Transverse colon (tissue), 4 donors: Measurements from ENCODE around the gene EPC2. TPM values are rescaled to one million over a fixed set of nuclear protein-coding genes. Genes with fewer than 3 reads are reported as not detected.

Source experiments
- DNase-seq: peaks from one replicate; pipeline ENCODE4 v3.0.0-alpha.2; 2019
- H3K27ac ChIP-seq, 4 donors: fragments of 200-600 bp; sonication (generic); 2 replicates each; pipeline ENCODE4 v1.5.1; 2016 to 2018; ENCODE audit warnings: inconsistent platforms in 4 of 4
- H3K27me3 ChIP-seq: fragments of 200-600 bp; sonication (generic); 2 replicates; pipeline ENCODE4 v1.5.1; 2017; ENCODE audit warnings: inconsistent platforms
- H3K36me3 ChIP-seq, 4 donors: fragments of 200-600 bp; sonication (generic); 2 replicates each; pipeline ENCODE4 v1.5.1; 2017 to 2019; ENCODE audit warnings: inconsistent platforms in 4 of 4
- H3K4me1 ChIP-seq, 4 donors: fragments of 200-600 bp; sonication (generic); 2 replicates each; pipeline ENCODE4 v1.5.1; 2017 to 2020; ENCODE audit warnings: inconsistent platforms in 4 of 4
- H3K4me3 ChIP-seq, 4 donors: fragments of 200-600 bp; sonication (generic); 1 replicate in 1 of 4; 2 replicates in 3 of 4; pipeline versions ENCODE4 v1.5.1 to v1.6.1; 2017 to 2019; ENCODE audit warnings: inconsistent platforms in 4 of 4
- H3K9me3 ChIP-seq, 2 donors: fragments of 200-600 bp; sonication (generic); 2 replicates each; pipeline ENCODE4 v1.5.1; 2017 to 2019; ENCODE audit warnings: inconsistent platforms in 2 of 2
- CTCF ChIP-seq, 5 experiments: fragments of 200-600 bp in 3 of 5; fragments of 450-650 bp in 2 of 5; sonication (generic) in 3 of 5; IDR thresholded peaks; 1 replicate in 2 of 5; 2 replicates in 3 of 5; pipeline ENCODE4 v1.5.1; 2016 to 2017; ENCODE audit warnings: antibody characterized with exemption in 5 of 5, inconsistent platforms in 3 of 5, mild to moderate bottlenecking in 2 of 5, moderate library complexity in 1 of 5
- EP300 ChIP-seq: sonication (generic); formaldehyde crosslinking; IDR thresholded peaks from one replicate; pipeline ENCODE4 v1.6.1; 2017; ENCODE audit warnings: antibody characterized with exemption, low read depth
- POLR2A ChIP-seq: fragments of 450-650 bp; IDR thresholded peaks from one replicate; pipeline ENCODE4 v1.6.1; 2016; ENCODE audit warnings: antibody characterized with exemption, mild to moderate bottlenecking, moderate library complexity
- POLR2AphosphoS5 ChIP-seq, 3 donors: sonication (generic); formaldehyde crosslinking; IDR thresholded peaks; one replicate each; pipeline ENCODE4 v1.6.1; 2016; ENCODE audit warnings: antibody characterized with exemption in 3 of 3
- WGBS, 2 donors: methylation state at CpG; one replicate each; pipeline ENCODE4 v1.1.5; 2018; ENCODE audit warnings: low coverage in 1 of 2; 5-methylcytosine and 5-hydroxymethylcytosine counted together
- in situ Hi-C, 4 donors: fragments of 200-750 bp; cut with MboI; loops; one replicate each; pipeline versions ENCODE4 v1.15.0 to v1.15.1; 2017; ENCODE audit warnings: low sequenced_read_pairs in 3 of 4, low pct_ligation_motif_present in 1 of 4, low pct_unique_long_range_greater_than_20kb in 1 of 4
- intact Hi-C: fragments of 100-400 bp; cut with DNase I; formaldehyde crosslinking; loops from one replicate; pipeline ENCODE4 v1.15.1; 2023; ENCODE audit warnings: low total_unique reads
- total RNA-seq, 4 donors: library from RNA; depleted of rRNA; stranded (reverse); fragments of >200 nt; gene quantifications; one replicate each; pipeline ENCODE4 v1.1.0, GENCODE V29; 2016

The EPC2 gene
- total RNA-seq, 4 donors from 2014 or later = 18.3 to 40.4 (median 25.7) TPM

- in situ Hi-C loops = no loop called here
- H3K4me3 ChIP-seq = peak overlapping the region in 1 of 4 donors; percentile 14
- no peaks in the 10 kb centered on the region for H3K27me3 ChIP-seq
- H3K27ac ChIP-seq = peak overlapping the region in 2 of 4 donors; percentile 7 to 30
- no peaks in the 10 kb centered on the region for H3K36me3 ChIP-seq
- no peak for DNase-seq
- intact Hi-C loops = no loop called here
- 0 to 30% methylated on average over 1 to 8 of the region's 8 CpGs for WGBS, 2 donors
- TF ChIP-seq POLR2AphosphoS5 (IDR thresholded peaks at IDR 0.05) = peak; percentile 32 to 68 (median 60)
- TF ChIP-seq CTCF (IDR thresholded peaks at IDR 0.05) = no peak
- peak; percentile 43 for TF ChIP-seq EP300
- TF ChIP-seq POLR2A = no peak
- H3K4me1 ChIP-seq = peaks cover 8 to 26% (median 18%) of the 10 kb centered on the region in 4 donors
- H3K9me3 ChIP-seq = no peaks in the 10 kb centered on the region
These were observed 172.7 kb downstream of the EPC2 start for GRCh38 chr2:148817210-148817708.

- WGBS, 2 donors = 53 to 67% methylated on average over 4 of the region's 4 CpGs
- TF ChIP-seq POLR2AphosphoS5 (IDR thresholded peaks at IDR 0.05) (no peak), POLR2A (no peak), EP300 (no peak), CTCF (IDR thresholded peaks at IDR 0.05) (no peak)
- no peaks in the 10 kb centered on the region for H3K27me3 ChIP-seq
- intact Hi-C loops (no loop called here), in situ Hi-C loops (no loop called here)
- H3K9me3 ChIP-seq = no peaks in the 10 kb centered on the region
- no peak overlapping the region for H3K27ac ChIP-seq
- H3K36me3 ChIP-seq = no peaks in the 10 kb centered on the region
- no peak for DNase-seq
- no peak overlapping the region for H3K4me3 ChIP-seq
- H3K4me1 ChIP-seq = peaks cover 8 to 18% (median 9%) of the 10 kb centered on the region in 4 donors
These were observed 174.6 kb downstream of the EPC2 start for GRCh38 chr2:148819019-148819585.

GRCh38 chr2:148824190-148824589, 179.6 kb downstream of the EPC2 start:
- Histone ChIP-seq H3K9me3 (no peaks in the 10 kb centered on the region), H3K27me3 (no peaks in the 10 kb centered on the region), H3K4me1 (no peaks in the 10 kb centered on the region), H3K4me3 (no peak overlapping the region), H3K27ac (no peak overlapping the region), H3K36me3 (no peaks in the 10 kb centered on the region)
- intact Hi-C loops = no loop called here
- TF ChIP-seq POLR2A (no peak), EP300 (no peak), CTCF (IDR thresholded peaks at IDR 0.05) (no peak), POLR2AphosphoS5 (IDR thresholded peaks at IDR 0.05) (no peak)
- DNase-seq = no peak
- 29 to 79% methylated on average over 1 of the region's 1 CpG for WGBS, 2 donors
- in situ Hi-C loops = no loop called here

- H3K9me3 ChIP-seq = no peaks in the 10 kb centered on the region
- DNase-seq = no peak
- H3K36me3 ChIP-seq = no peaks in the 10 kb centered on the region
- no peak overlapping the region for H3K27ac ChIP-seq
- no peak overlapping the region for H3K4me3 ChIP-seq
- no peaks in the 10 kb centered on the region for H3K4me1 ChIP-seq
- H3K27me3 ChIP-seq = no peaks in the 10 kb centered on the region
- in situ Hi-C loops (no loop called here), intact Hi-C loops (no loop called here)
- TF ChIP-seq EP300 = no peak
- no peak for TF ChIP-seq POLR2A
- no peak for TF ChIP-seq POLR2AphosphoS5 (IDR thresholded peaks at IDR 0.05)
- no peak for TF ChIP-seq CTCF (IDR thresholded peaks at IDR 0.05)
These were observed 182.2 kb downstream of the EPC2 start for GRCh38 chr2:148826791-148827190.
